ENCODE measurements around the gene MRPL10.

The MRPL10 gene

DNA sequence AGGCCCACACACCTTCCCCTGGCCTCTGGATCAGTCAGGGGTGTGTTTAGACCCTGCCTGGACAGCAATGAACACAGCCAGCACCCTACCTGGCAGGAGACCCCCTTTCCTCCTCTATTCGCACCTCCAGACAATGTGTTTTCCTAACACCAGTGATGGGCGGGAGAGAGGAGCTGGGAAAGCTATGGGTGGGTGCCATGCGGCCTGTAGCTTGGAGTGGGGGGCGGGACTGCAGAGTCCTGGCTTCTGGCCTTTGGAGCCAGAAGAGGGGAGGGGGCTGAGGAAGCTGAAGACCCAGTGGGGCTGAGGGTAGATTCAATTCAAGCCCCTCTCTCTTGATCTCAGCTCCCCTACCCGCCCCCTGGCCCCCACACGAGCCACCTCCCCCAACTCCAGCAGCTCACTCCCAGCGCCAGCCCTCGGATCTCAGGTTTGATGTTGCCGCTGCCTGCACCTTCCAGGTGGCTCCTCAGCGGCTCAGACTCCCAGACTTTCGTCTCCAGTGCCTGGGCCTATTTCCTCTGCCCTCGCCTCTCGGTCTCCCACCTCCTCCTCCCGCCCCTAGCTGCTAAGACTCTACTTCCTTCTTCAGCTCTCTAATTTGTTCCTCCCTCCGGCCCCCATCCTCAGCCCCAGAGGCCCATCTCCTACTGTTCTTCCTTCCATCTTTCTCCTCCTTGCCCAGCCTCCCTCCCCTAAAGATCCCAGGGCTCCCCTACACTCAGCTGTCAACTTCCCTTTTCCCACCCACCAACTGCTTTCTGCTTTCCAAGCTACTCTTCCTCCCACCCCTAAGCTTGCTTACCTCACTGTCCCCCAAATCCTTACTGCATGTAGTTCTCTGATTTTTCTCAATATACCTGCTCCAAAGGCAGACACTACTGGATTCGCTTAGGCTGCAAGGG, 26.5 kb upstream of the MRPL10 start:
- no peak for DNase-seq

DNA sequence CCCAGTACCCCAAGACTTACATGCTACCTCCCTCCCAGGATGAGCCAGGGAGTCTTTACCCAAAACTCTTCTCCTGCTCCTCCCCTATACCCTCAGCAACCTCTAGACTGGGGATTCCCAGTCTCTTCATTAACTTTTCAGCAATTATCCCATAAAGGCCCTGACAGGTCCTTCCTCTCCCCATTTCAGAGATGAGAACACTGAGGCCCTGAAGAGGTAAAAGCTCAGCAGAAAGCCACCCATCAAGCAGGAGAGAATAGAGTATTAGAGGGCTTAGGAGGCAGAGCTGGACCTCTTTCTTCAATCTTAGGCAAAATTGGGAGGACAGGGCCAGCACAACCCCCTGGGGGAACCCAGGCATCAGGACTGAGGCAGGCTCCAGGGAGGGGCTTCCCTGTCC, 25.5 kb upstream of the MRPL10 start:
- DNase-seq: no peak

DNA sequence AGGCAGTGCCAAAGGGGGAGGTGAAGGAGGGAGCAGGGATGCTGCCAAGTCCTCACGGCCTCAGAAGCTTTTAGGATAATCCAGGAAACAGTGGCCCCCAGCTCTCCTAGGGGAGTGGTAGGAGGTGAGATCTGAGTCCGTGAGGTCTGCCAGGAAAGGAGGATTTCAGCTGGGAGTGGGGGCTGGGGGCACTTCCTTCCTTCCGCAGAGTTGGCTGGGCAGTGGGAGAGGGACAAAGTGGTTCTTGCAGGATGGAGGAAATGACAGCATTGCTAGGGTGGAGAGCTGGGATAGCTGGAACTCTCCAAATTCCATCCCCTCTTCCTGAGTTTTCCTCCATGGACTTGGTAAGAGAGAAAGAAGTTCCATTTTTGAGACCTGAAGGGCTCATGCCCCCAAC, 24.4 kb upstream of the MRPL10 start:
- DNase-seq: no peak

DNA sequence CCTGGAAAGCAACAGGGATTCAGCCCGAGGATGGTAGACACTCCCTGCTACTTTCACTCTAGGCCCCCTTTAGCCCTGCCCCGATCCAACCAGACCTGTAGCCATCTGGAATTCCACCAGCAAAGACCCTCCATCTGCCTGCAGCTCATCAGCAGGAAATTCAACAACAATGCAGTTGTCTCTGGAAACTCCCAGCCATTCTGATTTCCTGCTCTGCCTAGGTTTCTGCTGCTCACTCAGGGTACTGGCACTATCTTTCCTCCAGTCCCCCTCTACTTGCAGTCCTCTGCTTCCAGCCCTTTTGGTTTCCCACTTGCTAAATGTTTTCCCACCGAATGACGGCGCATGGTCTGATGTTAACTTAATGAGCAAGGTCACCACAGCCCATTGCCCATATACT, 22.3 kb upstream of the MRPL10 start:
- no peak for DNase-seq

DNA sequence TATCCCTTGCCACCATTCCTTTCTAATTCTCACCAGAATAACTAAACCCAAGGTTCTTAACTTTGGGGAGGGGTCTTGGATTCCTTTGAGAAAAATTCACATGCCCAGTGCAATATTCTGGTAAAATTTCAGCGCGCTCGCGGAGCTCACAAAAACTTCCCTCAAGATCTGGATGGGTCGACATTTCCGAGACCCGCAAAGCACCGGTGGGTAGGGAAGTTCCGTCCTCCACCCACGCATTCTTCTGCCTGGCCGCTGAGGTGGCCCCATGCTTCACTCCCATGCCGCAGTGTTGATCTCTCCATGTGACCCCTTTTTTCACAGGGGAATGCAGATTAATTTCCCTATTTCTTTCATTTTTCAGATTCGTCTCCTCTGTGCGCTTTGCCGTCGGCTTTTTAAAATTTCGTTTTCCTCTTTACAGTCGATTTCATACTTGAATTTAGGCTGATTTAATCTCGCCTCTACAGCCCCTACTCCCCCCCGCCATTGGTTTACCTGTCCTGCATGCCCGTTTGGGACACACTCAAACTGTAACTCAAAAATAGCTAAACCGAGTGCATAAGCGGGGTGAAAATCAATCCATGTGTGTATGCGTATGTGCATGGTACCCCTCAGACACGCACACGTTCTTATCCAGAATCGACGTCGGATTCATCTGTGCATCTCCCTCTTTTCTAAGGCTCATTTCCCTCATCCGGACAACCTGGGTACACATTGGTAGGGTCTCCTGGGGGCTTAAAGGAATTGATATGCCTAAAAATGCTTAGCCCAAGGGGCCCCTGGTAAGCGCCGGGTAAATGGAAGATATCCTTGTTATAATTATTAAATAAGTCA, 21.0 kb upstream of the MRPL10 start:
- DNase-seq: no peak

DNA sequence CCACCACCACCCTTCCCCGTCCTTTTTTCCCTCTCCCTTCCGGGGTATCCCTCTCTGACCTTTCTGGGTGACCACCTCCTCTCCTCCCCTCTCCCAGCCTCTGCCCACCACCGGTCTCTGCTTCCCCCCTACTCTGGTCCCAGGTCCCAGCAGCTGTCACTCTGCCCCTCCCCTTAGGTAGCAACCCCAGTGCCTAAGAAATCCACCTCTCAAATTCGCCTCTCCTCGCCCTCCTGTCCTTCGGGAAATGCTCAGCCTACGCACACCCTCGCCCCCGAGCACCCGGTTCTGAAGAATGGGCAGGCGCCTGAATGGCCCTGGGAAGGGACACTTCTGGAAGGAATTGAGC, 20.4 kb upstream of the MRPL10 start:
- no peak for DNase-seq

DNA sequence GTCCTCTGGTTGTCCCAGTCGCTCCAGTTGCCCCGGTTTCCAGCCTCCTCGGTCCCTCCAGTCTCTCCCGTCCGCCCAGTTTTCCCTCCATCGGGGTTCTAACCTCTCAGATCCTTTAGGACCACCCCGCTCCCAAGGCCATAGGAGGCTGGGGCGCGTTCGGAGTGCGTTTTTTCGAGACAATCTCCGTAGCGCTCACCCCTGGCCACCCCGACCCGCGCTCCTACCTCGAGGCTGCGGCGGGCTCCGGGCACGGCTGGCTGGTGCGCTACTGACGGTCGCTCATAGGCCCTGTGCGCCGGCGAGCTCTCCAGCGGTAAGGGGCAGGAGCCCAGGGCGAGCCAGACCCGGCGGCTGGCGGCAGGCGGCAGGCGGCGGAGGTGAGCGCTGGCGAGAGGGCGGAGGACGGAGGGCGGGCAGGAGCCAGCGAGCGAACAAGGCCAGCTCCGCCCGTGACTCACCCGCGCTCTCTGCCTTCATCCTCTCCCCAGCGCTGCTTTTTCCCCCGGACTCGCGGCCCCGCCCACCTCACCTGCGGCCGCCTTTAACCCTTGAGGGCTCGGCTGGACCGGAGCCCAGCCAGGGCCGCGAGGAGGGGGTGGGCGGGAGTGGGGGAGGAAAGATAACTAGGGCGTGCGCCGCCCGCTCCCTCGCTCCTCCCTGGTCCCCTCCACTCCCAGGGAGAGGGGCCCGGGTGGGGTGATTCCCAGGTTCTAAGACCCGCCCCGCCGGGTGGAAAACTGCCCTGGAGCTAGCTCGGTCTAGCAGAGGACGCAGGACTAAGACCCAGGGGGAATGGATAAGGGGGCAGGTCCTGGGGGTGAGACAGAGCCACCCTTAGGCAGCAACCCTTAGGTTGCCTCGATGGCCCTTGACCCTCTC, 19.6 kb upstream of the MRPL10 start, which contains the start of gene SP6:
SP6 (minus strand) TSS at position 472 of the 882 bp plus-strand sequence. CDS start 2,734 bp downstream, outside the sequence.
- peak; percentile 89 for DNase-seq

DNA sequence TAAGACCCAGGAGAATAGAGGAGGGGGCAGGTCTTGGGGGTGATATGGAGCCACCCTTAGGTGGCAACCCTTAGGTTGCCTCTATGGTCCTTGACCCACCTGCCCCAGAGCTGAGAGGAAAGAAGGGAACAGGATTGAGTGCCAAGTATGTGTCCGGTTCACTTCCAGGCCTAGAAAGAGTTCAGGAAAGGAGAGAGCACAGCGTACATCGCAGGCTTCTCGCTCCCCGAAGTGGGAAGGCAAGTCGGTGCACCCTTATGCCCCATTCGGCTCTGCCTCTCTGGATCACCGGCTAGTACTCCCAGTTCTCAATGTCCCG, 19.0 kb upstream of the MRPL10 start:
- no peak for DNase-seq

DNA sequence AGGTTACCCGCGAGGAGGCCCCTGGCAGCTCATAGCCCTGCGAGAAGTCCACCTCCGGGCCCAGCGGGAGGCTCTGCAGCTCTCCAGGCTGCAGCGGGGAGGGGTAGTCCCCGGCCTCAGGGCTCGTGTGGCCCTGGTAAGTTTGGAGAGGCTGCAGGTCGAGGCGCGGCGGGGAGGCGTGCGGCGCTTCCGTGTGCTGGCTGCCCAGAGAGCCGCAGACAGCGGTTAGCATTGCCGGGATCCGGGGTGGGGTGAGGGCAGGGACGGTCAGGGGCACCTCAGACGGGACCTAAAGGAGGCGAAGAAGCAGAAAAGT, 16.8 kb upstream of the MRPL10 start:
- DNase-seq: no peak

DNA sequence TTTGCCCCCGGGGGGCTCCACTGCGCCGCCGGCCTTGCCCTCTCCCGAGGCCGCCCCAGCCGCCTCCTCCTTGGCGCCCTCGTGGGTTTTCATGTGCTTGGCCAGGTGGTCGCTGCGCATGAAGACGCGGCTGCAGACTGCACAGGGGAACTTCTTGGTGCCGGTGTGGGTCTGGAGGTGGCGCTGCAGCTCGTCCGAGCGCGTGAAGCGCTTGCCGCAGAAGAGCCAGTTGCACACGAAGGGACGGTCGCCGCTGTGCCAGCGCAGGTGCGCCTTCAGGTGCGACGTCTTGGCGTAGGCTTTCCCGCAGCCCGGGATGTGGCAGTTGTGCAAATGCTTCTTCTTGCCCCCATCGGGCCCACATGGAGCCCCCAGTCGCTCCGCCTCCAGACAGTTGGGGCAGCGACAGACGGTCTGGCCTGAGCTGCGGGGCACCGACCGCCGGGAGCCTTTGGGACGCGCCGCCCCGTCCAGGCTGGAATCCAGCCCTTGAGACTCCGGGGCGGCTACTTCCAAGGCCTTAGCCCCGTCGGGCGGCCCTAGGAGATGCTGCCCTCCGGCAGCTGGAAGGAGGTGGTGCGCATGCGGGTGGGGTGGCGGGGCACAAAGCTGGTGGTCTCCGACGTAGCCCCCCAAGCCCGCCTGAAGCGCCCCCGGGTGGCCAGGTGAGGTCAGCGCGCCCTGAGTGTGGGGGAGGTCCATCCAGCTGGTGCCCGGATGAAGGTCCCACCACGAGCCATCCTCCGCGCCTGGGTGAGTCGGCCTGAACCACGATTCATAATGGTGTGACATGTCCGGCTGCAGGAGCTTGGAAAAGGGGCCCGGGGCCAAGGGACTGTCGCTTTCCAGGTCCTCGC, 16.2 kb upstream of the MRPL10 start:
- no peak for DNase-seq

DNA sequence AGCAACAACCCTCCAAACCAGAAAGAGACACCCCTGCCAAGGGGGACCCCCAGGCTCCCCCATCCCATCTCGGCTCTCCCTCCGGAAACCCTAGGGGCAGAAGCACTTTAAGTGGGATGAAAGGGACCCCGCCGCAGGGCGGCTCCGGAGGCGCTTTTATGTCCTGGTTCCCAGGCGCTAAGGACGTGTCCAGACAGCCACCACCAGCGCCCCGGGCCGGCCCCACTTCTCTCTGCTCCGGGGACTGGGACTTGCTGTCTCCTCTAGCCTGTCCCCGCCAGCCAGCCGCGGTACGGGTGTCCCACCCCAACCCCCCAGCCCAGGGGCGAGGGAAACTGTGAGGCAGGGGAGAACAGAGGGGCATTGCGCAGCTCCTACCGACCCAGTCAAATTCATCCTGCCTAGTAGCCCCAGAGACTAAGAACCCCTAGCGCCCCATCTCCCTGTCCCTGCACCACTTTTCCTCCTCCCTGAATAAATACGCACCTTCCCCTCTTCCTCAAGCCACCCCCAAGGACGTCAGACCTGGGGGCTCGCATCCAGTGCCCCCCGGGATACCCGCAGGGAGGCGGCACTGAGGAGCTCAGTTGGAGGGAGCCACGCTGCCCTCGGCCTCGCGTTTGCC, 15.5 kb upstream of the MRPL10 start:
- no peak for DNase-seq

DNA sequence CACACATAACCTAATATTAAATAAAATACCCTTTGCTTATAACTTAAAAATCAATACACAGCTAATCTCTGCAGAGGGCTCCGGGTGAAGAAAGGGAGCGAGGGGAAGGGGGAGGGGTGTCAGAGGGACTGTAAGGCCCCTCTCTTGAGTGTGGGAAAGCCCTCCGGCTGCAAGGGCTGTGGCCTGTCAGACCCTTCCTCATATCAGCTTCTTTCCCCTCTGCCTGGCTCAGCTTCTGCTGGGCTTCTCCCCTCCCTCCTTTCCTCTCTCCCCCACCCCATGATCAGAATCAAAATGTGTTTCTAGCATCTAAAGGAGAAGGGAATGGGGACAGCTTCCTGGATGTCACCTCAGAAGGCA, 14.4 kb upstream of the MRPL10 start:
- DNase-seq: no peak

DNA sequence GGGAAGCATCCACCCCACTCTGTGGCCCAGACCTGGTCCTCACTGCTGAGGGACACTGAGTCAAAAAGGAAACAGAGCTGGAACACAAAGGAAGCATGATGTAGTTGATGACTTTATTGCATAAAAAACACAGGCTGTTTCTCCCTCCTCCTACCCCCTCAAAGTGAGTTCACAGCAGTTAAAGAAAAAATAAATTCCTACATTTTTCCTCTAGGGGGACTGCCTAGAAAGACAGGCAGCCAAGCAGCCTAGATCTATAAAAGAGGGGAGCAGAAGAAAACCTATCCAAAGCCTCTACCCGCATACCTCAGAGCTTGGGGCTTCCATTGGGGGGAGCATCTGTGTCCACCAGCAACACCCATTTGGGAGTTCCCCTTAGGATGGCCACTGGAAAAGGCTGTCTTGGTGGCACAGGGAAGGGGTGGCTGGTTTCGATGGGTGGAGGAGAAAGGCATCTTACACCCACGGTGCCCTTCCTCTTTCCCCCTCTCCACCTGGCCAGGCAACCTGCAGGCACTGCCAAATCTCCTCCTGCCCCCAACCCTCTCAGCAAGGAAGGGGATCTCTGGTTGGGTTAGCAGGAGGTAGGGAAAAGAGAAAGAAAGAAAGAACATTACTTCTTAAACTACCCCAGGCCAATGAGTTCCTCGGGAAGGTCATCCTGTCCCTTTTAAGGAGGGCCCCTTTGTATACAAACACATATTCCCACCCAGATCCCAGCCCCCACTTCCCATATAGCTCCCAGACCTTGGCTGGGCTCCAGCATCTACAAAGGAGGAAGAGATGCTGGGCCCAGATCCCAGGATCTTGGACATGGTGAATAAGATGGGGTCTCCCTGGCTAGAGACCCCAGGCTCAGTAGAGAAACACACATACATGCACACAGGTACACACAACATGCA, 13.7 kb upstream of the MRPL10 start:
- DNase-seq: no peak

DNA sequence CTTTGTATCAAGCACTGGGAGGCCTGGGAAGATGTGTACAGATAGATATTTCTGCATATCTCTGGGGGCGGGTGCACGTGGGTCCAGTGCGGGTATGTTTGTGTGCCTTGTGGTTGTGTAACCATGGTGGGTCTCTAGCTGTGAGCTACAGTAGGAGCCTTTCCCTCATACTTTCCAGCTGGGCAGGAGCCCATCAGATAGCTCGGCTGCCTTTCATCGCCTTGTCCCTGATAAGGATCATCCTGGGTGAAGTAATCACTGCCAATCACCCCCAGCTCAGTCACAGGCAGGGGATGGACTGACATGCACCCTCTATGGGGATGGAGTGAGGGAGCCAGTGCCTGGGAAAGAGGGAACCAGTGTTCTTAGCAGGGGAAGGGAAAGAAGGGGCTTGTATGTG, 12.9 kb upstream of the MRPL10 start:
- DNase-seq: no peak

DNA sequence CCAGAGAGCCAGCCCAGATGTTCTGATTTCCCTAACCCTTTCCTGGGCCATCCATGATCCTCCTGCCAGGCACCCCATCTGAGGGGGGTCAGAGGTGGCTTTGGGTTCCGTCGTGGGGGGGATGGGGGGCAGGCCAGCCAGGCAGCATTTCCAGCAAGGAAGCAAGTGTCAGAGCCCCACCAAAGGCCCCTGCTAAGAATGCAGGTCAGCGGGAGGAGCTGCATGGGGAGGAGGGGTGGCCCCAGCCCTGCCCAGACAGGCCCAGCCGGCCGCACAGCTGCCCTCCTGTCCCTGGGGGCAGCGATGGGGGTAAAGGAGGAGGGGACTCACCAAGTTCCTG, 12.0 kb upstream of the MRPL10 start:
- no peak for DNase-seq

DNA sequence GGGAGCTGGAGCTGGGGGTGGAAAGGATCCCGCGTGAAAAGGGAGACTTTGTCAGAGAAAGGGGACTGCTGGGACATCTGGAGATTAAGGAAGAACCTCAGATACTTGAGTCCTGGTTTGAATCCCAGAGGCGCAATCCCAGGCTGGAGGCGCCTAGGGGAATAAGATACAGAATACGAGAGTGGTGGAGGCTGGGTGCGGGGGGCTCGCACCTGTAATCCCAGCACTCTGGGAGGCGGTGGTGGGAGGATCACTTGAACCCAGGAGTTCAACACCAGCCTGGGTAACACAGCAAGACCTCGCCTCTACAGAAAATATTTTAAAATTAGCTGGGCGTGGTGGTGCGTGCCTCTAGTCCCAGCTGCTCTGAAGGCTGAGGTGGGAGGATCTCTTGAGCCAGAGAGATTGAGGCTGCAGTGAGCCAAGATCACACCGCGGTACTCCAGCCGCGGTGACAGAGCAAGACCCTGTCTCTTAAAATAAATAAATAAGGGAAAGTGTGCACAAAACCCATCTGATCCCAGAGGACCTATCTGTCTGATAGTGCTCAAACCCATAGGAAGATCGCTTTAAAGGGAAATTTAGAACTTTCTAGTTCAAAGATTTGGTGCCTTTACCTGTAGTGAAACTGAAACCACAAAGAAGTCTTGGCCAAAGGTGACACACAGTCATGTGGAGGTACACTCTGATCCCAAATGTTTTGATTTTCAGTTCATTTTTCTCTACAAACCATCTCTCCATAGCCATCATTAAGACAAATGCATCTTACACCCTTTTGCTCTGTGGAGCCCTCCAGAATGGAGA, 10.3 kb upstream of the MRPL10 start:
- no peak for DNase-seq

DNA sequence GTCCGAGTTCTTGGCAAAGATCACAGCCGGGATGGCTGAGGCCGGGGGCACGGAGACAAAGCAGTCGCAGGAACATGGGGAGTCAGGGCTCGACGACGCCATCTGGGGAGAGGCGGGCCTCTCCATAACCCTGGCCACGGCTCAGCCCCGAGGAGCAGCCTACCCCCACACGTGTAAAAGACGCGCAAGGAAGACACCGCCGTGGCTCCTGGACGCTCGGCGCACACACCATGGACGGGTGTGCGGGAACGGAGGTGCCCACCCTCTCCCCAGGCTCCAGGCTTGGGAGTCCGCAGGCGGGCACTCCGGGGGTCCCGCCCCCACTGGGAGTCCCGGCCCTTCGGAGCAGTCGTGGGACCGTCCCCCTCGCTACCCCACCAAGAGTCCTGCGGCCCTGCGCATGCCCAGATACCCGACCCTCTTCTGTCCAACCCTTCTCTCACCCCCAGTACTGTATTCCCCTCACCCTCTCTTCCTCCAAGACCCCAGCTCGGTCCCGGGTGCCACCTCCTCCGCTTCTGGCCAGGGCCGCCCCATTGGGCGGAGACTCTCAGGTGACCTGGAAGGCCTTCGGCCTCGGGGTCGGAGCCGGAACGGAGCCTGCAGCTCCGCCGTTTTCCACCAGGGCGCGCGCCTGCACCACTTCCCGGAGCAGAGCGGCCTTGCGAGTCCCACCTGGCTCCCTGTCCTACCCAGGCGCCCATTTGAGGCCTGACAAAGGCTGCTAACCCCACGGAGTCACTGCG, 9.6 kb upstream of the MRPL10 start, which contains the start of gene SCRN2:
SCRN2 (minus strand) TSS at position 532 of the 746 bp plus-strand sequence; CDS start at position 102, 430 bp downstream.
- peak; percentile 95 for DNase-seq

DNA sequence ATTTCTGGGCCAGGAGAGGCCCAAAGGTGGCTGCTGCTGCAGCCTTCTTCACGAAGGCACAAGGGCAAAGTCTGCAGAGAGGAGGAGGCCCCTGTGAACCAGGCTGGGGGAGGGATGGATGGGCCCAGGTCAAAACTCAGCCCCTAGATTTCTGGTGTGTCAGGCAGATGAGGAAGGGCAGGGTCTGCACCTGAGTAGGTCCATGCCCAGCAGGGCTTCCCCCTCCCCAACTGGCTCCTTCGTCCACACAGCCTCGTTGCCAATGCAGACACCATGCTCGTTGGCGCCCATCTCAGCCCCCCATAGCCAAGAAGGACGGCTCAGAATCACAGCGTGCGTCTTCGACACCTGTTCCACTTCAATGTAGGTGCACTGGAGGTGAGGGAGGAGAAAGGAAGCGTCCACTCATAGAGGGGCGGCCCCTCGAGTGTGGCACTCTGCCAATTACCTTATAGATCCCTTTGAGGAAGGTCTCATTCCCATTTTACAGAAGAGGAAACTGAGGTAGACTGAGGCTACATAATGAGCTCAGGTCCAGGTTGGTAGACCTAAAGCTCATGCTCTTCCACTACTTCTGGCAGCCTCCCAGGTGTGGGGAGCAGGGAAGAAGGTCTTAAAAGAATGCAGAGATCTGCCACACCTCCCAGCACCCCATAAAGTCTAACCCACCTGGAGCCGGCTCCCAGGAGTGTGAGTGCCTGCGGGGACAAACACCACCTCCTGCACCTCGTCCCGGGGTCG, 8.8 kb upstream of the MRPL10 start:
- no peak for DNase-seq

DNA sequence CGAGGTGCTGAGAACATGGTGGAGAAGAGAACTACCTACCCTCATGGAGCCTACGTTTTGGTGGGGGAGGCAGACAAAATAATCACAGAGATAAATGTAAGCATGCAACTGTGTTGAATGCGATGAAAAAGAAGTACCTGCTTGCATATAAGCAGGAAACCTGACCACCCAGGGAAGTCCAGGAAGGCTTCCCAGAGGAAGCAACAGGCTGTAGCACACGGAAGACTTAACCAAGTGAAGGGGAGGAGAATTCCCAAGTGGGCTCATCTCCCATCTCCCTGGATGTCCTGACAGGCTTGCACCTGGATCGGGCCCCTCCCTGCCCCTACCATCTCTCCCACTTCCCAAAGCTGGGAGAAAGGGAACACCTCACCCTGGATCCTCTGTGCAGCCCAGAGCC, 7.7 kb upstream of the MRPL10 start:
- DNase-seq: no peak
